ENCODE measurements around the gene ACADS.

ACADS gene

GRCh38 chr12:120702637-120703036 is 23.0 kb upstream of the ACADS start:
- no peak for DNase-seq

- no peak for DNase-seq
Observed at GRCh38 chr12:120703311-120703942, 22.2 kb upstream of the ACADS start.

- DNase-seq: no peak
Observed at GRCh38 chr12:120705618-120706017, 20.0 kb upstream of the ACADS start.

GRCh38 chr12:120706029-120706428 is 19.6 kb upstream of the ACADS start:
- DNase-seq: no peak

- DNase-seq: no peak
Observed at GRCh38 chr12:120708651-120709050, 17.0 kb upstream of the ACADS start.

- DNase-seq: peak in 1 of 2 donors; percentile 52
Observed at GRCh38 chr12:120710031-120710804, 15.4 kb upstream of the ACADS start, which contains the start of gene UNC119B. TSS of gene UNC119B (plus strand) at chr12:120710458. CDS start at chr12:120710475, 17 bp downstream.

- no peak for DNase-seq
Observed at GRCh38 chr12:120710805-120711296, 14.8 kb upstream of the ACADS start.

- DNase-seq: no peak
Observed at GRCh38 chr12:120711411-120711810, 14.2 kb upstream of the ACADS start.

- DNase-seq: no peak
Observed at GRCh38 chr12:120712610-120713009, 13.0 kb upstream of the ACADS start.

- DNase-seq: peak; percentile 84 to 86
Observed at GRCh38 chr12:120713861-120714482, 11.7 kb upstream of the ACADS start.

GRCh38 chr12:120718055-120718454 is 7.6 kb upstream of the ACADS start:
- DNase-seq: no peak

GRCh38 chr12:120719072-120719471 is 6.6 kb upstream of the ACADS start:
- DNase-seq: no peak

GRCh38 chr12:120719496-120720233 is 6.0 kb upstream of the ACADS start:
- DNase-seq: no peak

- DNase-seq: peak; percentile 76 to 80
Observed at GRCh38 chr12:120720234-120720986, 5.2 kb upstream of the ACADS start.

- DNase-seq: no peak
Observed at GRCh38 chr12:120720987-120721801, 4.4 kb upstream of the ACADS start.

GRCh38 chr12:120721866-120722265 is 3.8 kb upstream of the ACADS start:
- DNase-seq: peak in 1 of 2 donors; percentile 20

- no peak for DNase-seq
Observed at GRCh38 chr12:120722784-120723183, 2.8 kb upstream of the ACADS start.

GRCh38 chr12:120724720-120725119 is 906 bp upstream of the ACADS start:
- DNase-seq: no peak

GRCh38 chr12:120725151-120725658 is 421 bp upstream of the ACADS start:
- DNase-seq: no peak

- DNase-seq: no peak
Observed at GRCh38 chr12:120726510-120726793, 826 bp downstream of the ACADS start.

GRCh38 chr12:120726961-120727360 is 1.3 kb downstream of the ACADS start:
- DNase-seq: no peak

Measured in inflammatory macrophage (primary cell).